T1000 (cell line): ENCODE results near the gene ARHGEF4.

Experiments
- DNase-seq: peaks from one replicate; lab custom pipeline; 2025; ENCODE audit warnings: mixed read lengths; lab: John Stamatoyannopoulos, UW

ARHGEF4 gene

DNA sequence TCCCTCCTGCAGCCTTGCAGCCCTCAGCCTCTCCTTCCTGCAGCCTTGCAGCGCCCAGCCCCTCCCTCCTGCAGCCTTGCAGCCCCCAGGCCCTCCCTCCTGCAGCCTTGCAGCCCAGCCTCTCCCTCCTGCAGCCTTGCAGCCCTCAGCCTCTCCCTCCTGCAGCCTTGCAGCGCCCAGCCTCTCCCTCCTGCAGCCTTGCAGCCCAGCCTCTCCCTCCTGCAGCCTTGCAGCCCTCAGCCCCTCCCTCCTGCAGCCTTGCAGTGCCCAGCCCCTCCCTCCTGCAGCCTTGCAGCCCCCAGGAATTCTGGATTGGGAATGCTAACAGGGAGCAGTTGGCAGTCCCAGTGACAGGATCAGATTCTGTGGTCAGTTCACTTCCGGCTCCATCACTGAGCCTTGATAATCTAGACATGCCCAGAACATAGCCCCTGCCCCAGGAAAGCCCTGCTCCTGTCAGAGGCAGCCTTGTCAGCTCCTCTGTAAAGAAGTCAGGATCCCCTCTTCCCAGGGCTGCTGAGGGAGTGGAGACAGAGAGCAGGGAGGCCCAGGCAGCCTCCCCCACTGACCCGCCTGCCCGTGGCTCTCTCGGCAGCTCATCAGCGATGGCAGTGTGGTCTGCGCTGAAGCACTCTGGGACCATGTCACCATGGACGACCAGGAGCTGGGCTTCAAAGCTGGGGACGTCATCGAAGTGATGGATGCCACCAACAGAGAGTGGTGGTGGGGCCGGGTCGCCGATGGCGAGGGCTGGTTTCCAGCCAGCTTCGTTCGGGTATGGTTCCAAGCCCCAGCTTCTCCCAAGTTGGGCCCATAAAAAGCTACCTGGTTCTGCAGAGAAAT, 201.8 kb downstream of the ARHGEF4 start:
- DNase-seq: no peak

- no peak for DNase-seq
These were observed 202.4 kb downstream of the ARHGEF4 start for GRCh38 chr2:131039101-131039440.

DNA sequence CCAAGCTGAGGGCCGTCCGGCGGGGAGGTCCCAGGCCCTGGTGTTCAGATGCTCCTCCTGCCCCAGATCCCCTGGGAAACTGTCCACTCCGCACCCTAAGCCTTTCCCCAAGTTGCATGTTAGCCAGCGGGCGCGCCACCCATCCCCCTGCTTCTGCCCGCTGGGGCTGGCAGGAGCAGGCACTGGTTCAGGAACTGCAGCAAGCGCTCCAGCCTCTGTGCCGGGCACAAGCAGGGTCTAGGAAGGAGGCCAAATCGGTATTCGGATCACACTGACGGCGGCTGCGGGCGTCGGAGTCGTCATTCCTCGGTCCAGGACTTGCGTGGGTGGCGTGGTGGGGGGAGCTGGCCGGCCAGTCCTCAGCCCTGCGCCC, 202.8 kb downstream of the ARHGEF4 start:
- DNase-seq: no peak

DNA sequence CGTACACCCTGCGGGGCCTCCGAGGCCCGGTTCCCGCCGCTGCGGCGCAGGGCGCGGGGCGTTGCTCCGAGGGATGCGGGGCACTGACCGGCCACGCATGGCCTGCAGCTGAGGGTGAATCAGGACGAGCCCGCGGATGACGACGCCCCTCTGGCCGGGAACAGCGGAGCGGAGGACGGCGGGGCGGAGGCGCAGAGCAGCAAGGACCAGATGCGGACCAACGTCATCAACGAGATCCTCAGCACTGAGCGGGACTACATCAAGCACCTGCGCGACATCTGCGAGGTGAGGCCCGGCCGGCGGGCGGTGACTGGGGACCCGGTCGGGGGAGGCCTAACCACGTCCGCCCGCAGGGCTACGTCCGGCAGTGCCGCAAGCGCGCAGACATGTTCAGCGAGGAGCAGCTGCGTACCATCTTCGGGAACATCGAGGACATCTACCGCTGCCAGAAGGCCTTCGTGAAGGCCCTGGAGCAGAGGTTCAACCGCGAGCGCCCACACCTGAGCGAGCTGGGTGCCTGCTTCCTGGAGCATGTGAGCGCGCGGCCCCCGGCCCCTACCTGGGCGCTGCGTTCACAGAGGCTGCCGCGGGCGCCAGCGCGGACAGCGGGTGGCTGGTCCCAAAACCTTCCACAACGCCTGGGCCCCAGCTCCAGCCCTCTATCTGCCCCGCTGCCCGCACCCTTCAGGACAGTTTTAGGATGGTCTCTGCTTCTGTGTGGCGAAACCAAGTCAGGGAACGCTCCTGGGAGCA, 203.4 kb downstream of the ARHGEF4 start:
- no peak for DNase-seq

- no peak for DNase-seq
These were observed 204.1 kb downstream of the ARHGEF4 start for GRCh38 chr2:131040661-131041401.

DNA sequence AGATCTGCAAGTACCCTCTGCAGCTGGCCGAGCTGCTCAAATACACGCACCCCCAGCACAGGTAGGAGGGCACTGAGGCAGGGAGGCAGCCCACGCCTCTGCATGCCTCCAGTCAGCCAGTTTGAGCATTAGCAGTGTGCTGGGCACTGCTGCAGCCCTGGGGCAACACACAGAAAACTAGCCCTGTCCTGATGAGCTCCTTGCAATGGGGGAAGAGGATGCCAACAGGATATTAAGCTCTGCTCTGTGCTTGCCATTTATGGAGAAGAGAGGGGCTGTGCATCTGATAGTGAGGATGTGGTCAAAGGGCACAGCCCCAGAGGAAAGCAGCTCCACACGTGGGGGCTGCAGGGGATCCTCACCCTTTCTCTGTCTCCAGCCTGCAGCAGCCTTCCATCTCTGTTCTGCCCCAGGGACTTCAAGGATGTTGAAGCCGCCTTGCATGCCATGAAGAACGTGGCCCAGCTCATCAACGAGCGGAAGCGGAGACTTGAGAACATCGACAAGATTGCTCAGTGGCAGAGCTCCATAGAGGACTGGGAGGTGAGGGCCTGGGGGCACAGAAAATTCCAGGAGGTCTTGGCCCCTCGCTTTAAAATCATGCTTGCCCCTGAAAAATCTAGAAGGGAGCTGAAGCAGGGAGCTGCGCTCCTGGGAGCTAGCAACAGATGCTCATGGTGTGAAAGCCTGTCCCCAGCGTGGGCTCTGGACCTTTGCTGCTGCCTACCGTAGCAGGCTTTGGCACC, 204.9 kb downstream of the ARHGEF4 start:
- DNase-seq: no peak

GRCh38 chr2:131042148-131042775, 205.5 kb downstream of the ARHGEF4 start:
- no peak for DNase-seq

GRCh38 chr2:131043199-131044074, 206.7 kb downstream of the ARHGEF4 start:
- no peak for DNase-seq

- DNase-seq: no peak
These were observed 207.5 kb downstream of the ARHGEF4 start for GRCh38 chr2:131044075-131044756.

DNA sequence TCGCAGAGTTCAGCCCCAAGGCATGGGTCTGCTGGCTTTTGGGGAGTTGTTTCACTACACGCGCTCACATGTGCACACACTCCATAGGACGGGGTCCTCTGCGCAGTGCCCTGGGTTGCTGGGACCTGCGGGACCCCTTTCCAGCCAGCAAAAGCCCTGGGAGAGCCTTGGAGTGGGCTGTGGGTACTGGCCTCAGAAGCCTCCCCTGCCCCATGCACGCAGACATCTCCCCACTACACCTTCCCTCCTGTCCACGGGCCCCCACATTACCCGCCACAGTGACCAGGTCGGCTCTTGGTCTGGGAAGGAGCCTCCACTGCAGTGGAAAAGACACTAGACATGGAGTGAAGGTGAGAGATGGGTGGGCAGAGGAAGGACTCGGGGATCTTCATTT, 208.0 kb downstream of the ARHGEF4 start:
- no peak for DNase-seq

GRCh38 chr2:131045286-131046027, 208.7 kb downstream of the ARHGEF4 start:
- no peak for DNase-seq

GRCh38 chr2:131046028-131046917, 209.6 kb downstream of the ARHGEF4 start:
- no peak for DNase-seq

GRCh38 chr2:131046918-131047652, 210.4 kb downstream of the ARHGEF4 start:
- no peak for DNase-seq

DNA sequence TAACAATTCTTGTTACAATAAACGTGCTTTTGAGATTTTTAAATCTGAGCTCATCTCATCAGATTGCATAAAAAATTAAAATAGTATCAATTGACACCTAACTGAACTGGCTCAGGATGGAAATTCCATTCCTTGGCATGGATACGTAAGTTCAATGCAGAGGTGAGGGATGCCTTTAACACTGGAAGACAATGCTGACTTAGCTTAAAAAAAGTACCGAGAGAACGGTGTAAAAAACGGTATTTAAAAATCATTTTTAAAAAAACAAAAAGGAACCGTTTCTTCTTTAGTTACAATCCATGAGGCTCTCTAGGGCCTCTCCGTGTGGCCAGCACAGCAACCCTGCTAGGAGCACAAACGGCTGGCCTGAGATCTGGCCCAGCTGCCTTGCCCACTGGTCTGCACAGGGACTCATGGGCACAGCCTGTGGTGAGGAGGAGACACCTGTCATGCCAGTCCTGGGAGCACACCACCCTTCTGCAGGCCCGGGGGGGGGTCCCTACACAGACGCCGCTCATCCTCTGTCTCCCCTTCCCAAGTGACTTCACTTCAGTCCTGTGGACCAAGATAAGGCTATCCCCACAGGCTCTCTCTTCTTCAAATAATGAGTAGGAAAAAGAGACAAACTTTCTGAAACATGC, 211.3 kb downstream of the ARHGEF4 start:
- DNase-seq: no peak

DNA sequence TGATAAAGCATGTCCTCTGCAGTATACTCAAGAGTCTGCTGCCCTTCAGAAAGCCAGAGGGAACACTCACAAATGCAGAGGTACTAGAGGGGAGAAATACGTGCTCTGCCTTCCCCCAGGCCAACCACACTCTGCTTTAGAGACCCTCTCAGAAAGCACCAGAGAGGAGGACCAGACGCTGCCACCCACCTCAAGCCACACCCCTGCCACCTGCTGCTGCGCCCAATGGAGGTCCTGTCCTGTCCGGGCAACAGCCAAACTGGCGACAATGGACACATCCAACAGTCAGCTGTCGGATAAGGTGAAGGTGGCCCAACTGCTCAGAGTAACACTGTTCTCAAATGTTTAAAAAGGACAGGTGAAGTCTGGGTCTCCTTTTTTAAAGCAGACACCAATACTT, 211.9 kb downstream of the ARHGEF4 start:
- DNase-seq: no peak

GRCh38 chr2:131049150-131049718, 212.5 kb downstream of the ARHGEF4 start:
- no peak for DNase-seq

DNA sequence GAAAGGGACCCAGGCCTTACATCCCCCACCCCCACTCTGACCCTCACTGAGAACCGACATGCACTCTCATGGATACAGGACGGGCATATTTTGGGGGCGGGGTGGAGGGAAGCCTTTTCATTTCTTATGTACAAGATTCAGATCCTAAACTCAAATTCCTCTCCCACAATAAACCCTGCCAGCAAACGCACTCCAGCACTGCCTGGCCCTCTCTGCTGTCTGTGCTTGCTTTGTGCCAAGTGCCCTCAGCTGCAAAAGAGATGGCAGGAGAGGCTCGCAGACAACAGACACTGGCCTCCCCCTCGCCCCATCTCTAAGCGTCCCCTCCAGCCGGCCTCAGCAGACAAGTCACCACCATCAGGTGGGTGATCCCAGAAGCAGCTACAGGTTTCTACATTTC, 214.2 kb downstream of the ARHGEF4 start:
- no peak for DNase-seq
